HG03575 (cell line): ENCODE results near the gene SPON1.
"Not testable (repeated sequence)": the region's sequence is repeated elsewhere in the genome, so short reads cannot be mapped to it uniquely, and the experiment has no call there.

Experiments
- ATAC-seq: cut with Tn5 transposase; IDR thresholded peaks from one replicate; pipeline ENCODE4 v1.9.1; 2021; ENCODE audit not compliant: unreplicated experiment, insufficient number of reproducible peaks, low FRiP score; ENCODE audit errors: extremely low read depth

Gene SPON1

GRCh38 chr11:14065681-14066080 is 103.2 kb downstream of the SPON1 start:
- no peak for ATAC-seq

GRCh38 chr11:14067686-14068085 is 105.2 kb downstream of the SPON1 start:
- ATAC-seq: no peak

GRCh38 chr11:14070896-14071295 is 108.4 kb downstream of the SPON1 start:
- no peak for ATAC-seq

GRCh38 chr11:14073849-14074476 is 111.4 kb downstream of the SPON1 start:
- no peak for ATAC-seq

GRCh38 chr11:14075118-14076078 is 112.9 kb downstream of the SPON1 start:
- ATAC-seq: no peak

GRCh38 chr11:14079011-14079410 is 116.5 kb downstream of the SPON1 start:
- ATAC-seq: no peak

GRCh38 chr11:14079797-14080196 is 117.3 kb downstream of the SPON1 start:
- no peak for ATAC-seq

GRCh38 chr11:14081581-14082231 is 119.2 kb downstream of the SPON1 start:
- ATAC-seq: no peak

- ATAC-seq: no peak
These were observed 119.8 kb downstream of the SPON1 start for GRCh38 chr11:14082338-14082737.

- ATAC-seq: not testable (repeated sequence)
These were observed 126.3 kb downstream of the SPON1 start for GRCh38 chr11:14088861-14089260.

- ATAC-seq: no peak
These were observed 127.4 kb downstream of the SPON1 start for GRCh38 chr11:14089690-14090462.

- not testable (repeated sequence) for ATAC-seq
These were observed 128.1 kb downstream of the SPON1 start for GRCh38 chr11:14090631-14091030.

- no peak for ATAC-seq
These were observed 130.5 kb downstream of the SPON1 start for GRCh38 chr11:14093065-14093464.

- ATAC-seq: no peak
These were observed 132.0 kb downstream of the SPON1 start for GRCh38 chr11:14094481-14095037.

- ATAC-seq: no peak
These were observed 133.4 kb downstream of the SPON1 start for GRCh38 chr11:14095882-14096281.

GRCh38 chr11:14096606-14097005 is 134.1 kb downstream of the SPON1 start:
- ATAC-seq: no peak

- no peak for ATAC-seq
These were observed 138.9 kb downstream of the SPON1 start for GRCh38 chr11:14101388-14101787.

- no peak for ATAC-seq
These were observed 140.2 kb downstream of the SPON1 start for GRCh38 chr11:14102766-14103165.

- ATAC-seq: no peak
These were observed 142.9 kb downstream of the SPON1 start for GRCh38 chr11:14105446-14105845.
